HepG2 (cell line): ENCODE results near the gene EML2. TPM values are rescaled to one million over a fixed set of nuclear protein-coding genes. Genes with fewer than 3 reads are reported as not detected.

Experiments used
- CCDC6 ChIP-seq: sonication (generic); formaldehyde crosslinking; IDR thresholded peaks from 2 replicates; pipeline ENCODE4 v1.8.1; 2022; ENCODE audit warnings: mild to moderate bottlenecking, missing genetic modification reagents, moderate library complexity
- EHMT2 ChIP-seq: fragments of 200-600 bp; sonication (generic); IDR thresholded peaks from 2 replicates; pipeline ENCODE4 v1.7.0; 2017; ENCODE audit warnings: antibody characterized with exemption, low read depth, low read length, borderline replicate concordance
- ESRRA ChIP-seq: sonication (generic); formaldehyde crosslinking; IDR thresholded peaks from 2 replicates; pipeline ENCODE4 v1.5.1; 2020; ENCODE audit warnings: mild to moderate bottlenecking, low read depth, missing genetic modification reagents
- FIP1L1 ChIP-seq: fragments of 200-400 bp; formaldehyde crosslinking; IDR thresholded peaks from 2 replicates; pipeline ENCODE4 v1.6.1; 2018; ENCODE audit warnings: low read depth, mild to moderate bottlenecking, low read length, moderate library complexity, borderline replicate concordance; ENCODE audit not compliant: insufficient read depth
- FOXA3 ChIP-seq: IDR thresholded peaks from 2 replicates; pipeline ENCODE4 v1.6.1; 2016; ENCODE audit warnings: missing genetic modification reagents, missing compliant biosample characterization
- FOXJ3 ChIP-seq: sonication (generic); formaldehyde crosslinking; IDR thresholded peaks from 2 replicates; pipeline ENCODE4 v1.4.0; 2020; ENCODE audit warnings: missing genetic modification reagents, mild to moderate bottlenecking, borderline replicate concordance
- FOXK1 ChIP-seq: sonication (generic); formaldehyde crosslinking; IDR thresholded peaks from 2 replicates; pipeline ENCODE4 v1.4.0; 2020; ENCODE audit warnings: low read depth, missing genetic modification reagents, borderline replicate concordance
- HOXA3 ChIP-seq: sonication (generic); formaldehyde crosslinking; IDR thresholded peaks from 2 replicates; pipeline ENCODE4 v1.5.0; 2020; ENCODE audit warnings: missing genetic modification reagents
- MTA1 ChIP-seq: sonication (generic); formaldehyde crosslinking; IDR thresholded peaks from 2 replicates; pipeline ENCODE4 v1.4.0; 2020; ENCODE audit warnings: missing genetic modification reagents, mild to moderate bottlenecking, borderline replicate concordance
- RBAK ChIP-seq: sonication (generic); formaldehyde crosslinking; IDR thresholded peaks from 2 replicates; pipeline ENCODE4 v1.5.1; 2020; ENCODE audit warnings: mild to moderate bottlenecking, missing genetic modification reagents
- SAP130 ChIP-seq: IDR thresholded peaks from 2 replicates; pipeline ENCODE4 v1.6.1; 2016; ENCODE audit warnings: low read depth
- TAF1 ChIP-seq: sonication (generic); formaldehyde crosslinking; IDR thresholded peaks from 2 replicates; pipeline ENCODE4 v1.4.0; 2020; ENCODE audit warnings: missing genetic modification reagents
- TP53 ChIP-seq: sonication (generic); formaldehyde crosslinking; conservative IDR thresholded peaks from 2 replicates; pipeline ENCODE4 v1.4.0; 2020; ENCODE audit warnings: missing genetic modification reagents
- TSC22D2 ChIP-seq: sonication (generic); formaldehyde crosslinking; IDR thresholded peaks from 2 replicates; pipeline ENCODE4 v1.5.1; 2020; ENCODE audit warnings: missing genetic modification reagents, mild to moderate bottlenecking, borderline replicate concordance
- YEATS4 ChIP-seq: sonication (generic); formaldehyde crosslinking; IDR thresholded peaks from 2 replicates; pipeline ENCODE4 v1.4.0; 2020; ENCODE audit warnings: missing genetic modification reagents, borderline replicate concordance
- ZBTB7B ChIP-seq: sonication (generic); formaldehyde crosslinking; IDR thresholded peaks from 2 replicates; pipeline ENCODE4 v1.4.0; 2020; ENCODE audit warnings: missing genetic modification reagents
- ZNF143 ChIP-seq: sonication (generic); formaldehyde crosslinking; IDR thresholded peaks from 2 replicates; pipeline ENCODE4 v1.4.0; 2020; ENCODE audit warnings: missing genetic modification reagents
- ZNF160 ChIP-seq: sonication (generic); formaldehyde crosslinking; IDR thresholded peaks from 2 replicates; pipeline ENCODE4 v1.8.0; 2022; ENCODE audit warnings: mild to moderate bottlenecking, inconsistent platforms, missing genetic modification reagents
- ZNF34 ChIP-seq: sonication (generic); formaldehyde crosslinking; IDR thresholded peaks from 2 replicates; pipeline ENCODE4 v1.4.0; 2020; ENCODE audit warnings: mild to moderate bottlenecking, missing genetic modification reagents, borderline replicate concordance
- ZNF850 ChIP-seq: sonication (generic); formaldehyde crosslinking; conservative IDR thresholded peaks from 2 replicates; pipeline ENCODE4 v1.9.0; 2021; ENCODE audit warnings: mild to moderate bottlenecking, missing genetic modification reagents
- polyA plus RNA-seq, 8 experiments: library from polyadenylated mRNA; depleted of rRNA in 3 of 8; stranded (reverse) in 7 of 8; unstranded in 1 of 8; fragments of >200 nt; fragmentation: Illumina TruSeq in 4 of 8; extraction: Trizol in 4 of 8; gene quantifications; 2 replicates each; pipeline versions ENCODE4 v1.2.1 to v1.2.3, GENCODE V29; 2011 to 2016; ENCODE audit warnings: low read depth in 4 of 8, missing spikeins in 1 of 8, mixed read lengths in 1 of 8; ENCODE audit not compliant: insufficient read depth in 1 of 8
- total RNA-seq, 5 experiments: library from RNA; depleted of rRNA; stranded (reverse); fragments of >200 nt; fragmentation: Illumina TruSeq; extraction: Trizol; gene quantifications; 2 replicates each; pipeline ENCODE4 v1.2.3, GENCODE V29; 2016; ENCODE audit warnings: low read depth in 1 of 5
- TF ChIP-seq, protein P1 (sequence below): IDR thresholded peaks from 2 replicates; pipeline ENCODE4 v1.6.1; 2016; ENCODE audit warnings: low read depth, control low read depth
- TF ChIP-seq, protein P2 (sequence below): sonication (generic); formaldehyde crosslinking; IDR thresholded peaks from 2 replicates; pipeline ENCODE4 v1.5.1; 2020; ENCODE audit warnings: missing genetic modification reagents, mild to moderate bottlenecking, borderline replicate concordance
- TF ChIP-seq, protein P3 (sequence below): sonication (generic); formaldehyde crosslinking; IDR thresholded peaks from 2 replicates; pipeline ENCODE4 v1.8.0; 2022; ENCODE audit warnings: missing genetic modification reagents, mild to moderate bottlenecking, inconsistent platforms, borderline replicate concordance
- TF ChIP-seq, protein P4 (sequence below): sonication (generic); formaldehyde crosslinking; conservative IDR thresholded peaks from 2 replicates; pipeline ENCODE4 v1.8.1; 2023; ENCODE audit warnings: missing genetic modification reagents

EML2 gene
- total and polyA plus RNA-seq, 2 of the 13 experiments (the other 11 are each of a cell fraction or from before 2014, with no cell fraction given): 7.3 to 12.9 TPM

- TF ChIP-seq, protein P1, sequence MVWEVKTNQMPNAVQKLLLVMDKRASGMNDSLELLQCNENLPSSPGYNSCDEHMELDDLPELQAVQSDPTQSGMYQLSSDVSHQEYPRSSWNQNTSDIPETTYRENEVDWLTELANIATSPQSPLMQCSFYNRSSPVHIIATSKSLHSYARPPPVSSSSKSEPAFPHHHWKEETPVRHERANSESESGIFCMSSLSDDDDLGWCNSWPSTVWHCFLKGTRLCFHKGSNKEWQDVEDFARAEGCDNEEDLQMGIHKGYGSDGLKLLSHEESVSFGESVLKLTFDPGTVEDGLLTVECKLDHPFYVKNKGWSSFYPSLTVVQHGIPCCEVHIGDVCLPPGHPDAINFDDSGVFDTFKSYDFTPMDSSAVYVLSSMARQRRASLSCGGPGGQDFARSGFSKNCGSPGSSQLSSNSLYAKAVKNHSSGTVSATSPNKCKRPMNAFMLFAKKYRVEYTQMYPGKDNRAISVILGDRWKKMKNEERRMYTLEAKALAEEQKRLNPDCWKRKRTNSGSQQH (CRISPR knock-in tag): no peak; the same call in 1 of the 2 replicates
- TF ChIP-seq FOXJ3 (CRISPR knock-in tag) (no peak), ZNF850 (CRISPR knock-in tag) (no peak), TP53 (CRISPR knock-in tag) (peak; percentile 13; the same call in 1 of the 2 replicates), TSC22D2 (CRISPR knock-in tag) (no peak), CCDC6 (CRISPR knock-in tag) (0 out of 2 replicates have a peak, but pooled peaks have one; percentile 65), FIP1L1 (0 out of 2 replicates have a peak, but pooled peaks have one; percentile 34), FOXK1 (CRISPR knock-in tag) (peak; percentile 84; the same call in 1 of the 2 replicates), FOXA3 (CRISPR knock-in tag) (peak; percentile 80), TAF1 (peak; percentile 85; the same call in 1 of the 2 replicates), MTA1 (CRISPR knock-in tag) (peak; percentile 53; the same call in 1 of the 2 replicates), ZNF160 (CRISPR knock-in tag) (0 out of 2 replicates have a peak, but pooled peaks have one; percentile 44), ZNF143 (CRISPR knock-in tag) (peak; percentile 65; the same call in 1 of the 2 replicates), ZBTB7B (CRISPR knock-in tag) (0 out of 2 replicates have a peak, but pooled peaks have one; percentile 22), HOXA3 (CRISPR knock-in tag) (peak; percentile 100), EHMT2 (no peak; the same call in 1 of the 2 replicates), ZNF34 (CRISPR knock-in tag) (no peak), ESRRA (peak; percentile 23; the same call in 1 of the 2 replicates), YEATS4 (peak; percentile 77), RBAK (CRISPR knock-in tag) (no peak), SAP130 (CRISPR knock-in tag) (peak; percentile 92)
- TF ChIP-seq, protein P2, sequence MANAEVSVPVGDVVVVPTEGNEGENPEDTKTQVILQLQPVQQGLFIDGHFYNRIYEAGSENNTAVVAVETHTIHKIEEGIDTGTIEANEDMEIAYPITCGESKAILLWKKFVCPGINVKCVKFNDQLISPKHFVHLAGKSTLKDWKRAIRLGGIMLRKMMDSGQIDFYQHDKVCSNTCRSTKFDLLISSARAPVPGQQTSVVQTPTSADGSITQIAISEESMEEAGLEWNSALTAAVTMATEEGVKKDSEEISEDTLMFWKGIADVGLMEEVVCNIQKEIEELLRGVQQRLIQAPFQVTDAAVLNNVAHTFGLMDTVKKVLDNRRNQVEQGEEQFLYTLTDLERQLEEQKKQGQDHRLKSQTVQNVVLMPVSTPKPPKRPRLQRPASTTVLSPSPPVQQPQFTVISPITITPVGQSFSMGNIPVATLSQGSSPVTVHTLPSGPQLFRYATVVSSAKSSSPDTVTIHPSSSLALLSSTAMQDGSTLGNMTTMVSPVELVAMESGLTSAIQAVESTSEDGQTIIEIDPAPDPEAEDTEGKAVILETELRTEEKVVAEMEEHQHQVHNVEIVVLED (CRISPR knock-in tag): peak; percentile 100
- TF ChIP-seq, protein P3, sequence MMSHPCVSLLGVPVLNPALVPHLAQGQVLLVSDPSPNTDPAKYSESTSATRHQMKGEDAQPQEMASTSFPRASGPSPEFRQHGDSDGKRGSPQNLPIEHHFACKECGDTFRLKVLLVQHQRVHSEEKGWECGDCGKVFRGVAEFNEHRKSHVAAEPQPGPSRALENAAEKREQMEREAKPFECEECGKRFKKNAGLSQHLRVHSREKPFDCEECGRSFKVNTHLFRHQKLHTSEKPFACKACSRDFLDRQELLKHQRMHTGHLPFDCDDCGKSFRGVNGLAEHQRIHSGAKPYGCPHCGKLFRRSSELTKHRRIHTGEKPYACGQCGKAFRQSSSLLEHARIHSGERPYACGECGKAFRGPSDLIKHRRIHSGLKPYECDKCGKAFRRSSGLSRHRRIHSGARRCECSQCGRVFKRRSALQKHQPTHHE (CRISPR knock-in tag): peak; percentile 6; the same call in 1 of the 2 replicates
- TF ChIP-seq, protein P4, sequence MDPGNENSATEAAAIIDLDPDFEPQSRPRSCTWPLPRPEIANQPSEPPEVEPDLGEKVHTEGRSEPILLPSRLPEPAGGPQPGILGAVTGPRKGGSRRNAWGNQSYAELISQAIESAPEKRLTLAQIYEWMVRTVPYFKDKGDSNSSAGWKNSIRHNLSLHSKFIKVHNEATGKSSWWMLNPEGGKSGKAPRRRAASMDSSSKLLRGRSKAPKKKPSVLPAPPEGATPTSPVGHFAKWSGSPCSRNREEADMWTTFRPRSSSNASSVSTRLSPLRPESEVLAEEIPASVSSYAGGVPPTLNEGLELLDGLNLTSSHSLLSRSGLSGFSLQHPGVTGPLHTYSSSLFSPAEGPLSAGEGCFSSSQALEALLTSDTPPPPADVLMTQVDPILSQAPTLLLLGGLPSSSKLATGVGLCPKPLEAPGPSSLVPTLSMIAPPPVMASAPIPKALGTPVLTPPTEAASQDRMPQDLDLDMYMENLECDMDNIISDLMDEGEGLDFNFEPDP: no peak
Observed at GRCh38 chr19:45584332-45585157, 54.7 kb downstream of the EML2 start, which contains the start of gene OPA3 (continued).
